Activated CD8-positive, alpha-beta memory T cell treated with anti-CD3 and anti-CD28 coated beads for 4 hours (primary cell): ENCODE results near the gene USP4.
"Not testable (repeated sequence)": the region's sequence is repeated elsewhere in the genome, so short reads cannot be mapped to it uniquely, and the experiment has no call there.

ENCODE experiments used
- DNase-seq, 2 donors: peaks; one replicate each; pipeline ENCODE4 v3.0.0-alpha.2; 2020; ENCODE audit warnings: low read depth in 2 of 2

The USP4 gene

GRCh38 chr3:49255112-49255511 lies 84.7 kb downstream of the USP4 start:
- DNase-seq: no peak

- DNase-seq: no peak
These were observed 86.3 kb downstream of the USP4 start for GRCh38 chr3:49253512-49253911.

- DNase-seq: no peak
These were observed 91.0 kb downstream of the USP4 start for GRCh38 chr3:49248840-49249227.

GRCh38 chr3:49244581-49245205 lies 95.2 kb downstream of the USP4 start:
- DNase-seq: no peak

GRCh38 chr3:49240091-49240490 lies 99.8 kb downstream of the USP4 start:
- not testable (repeated sequence) for DNase-seq

GRCh38 chr3:49238274-49239127 lies 101.4 kb downstream of the USP4 start:
- DNase-seq: no peak

GRCh38 chr3:49237344-49237743 lies 102.5 kb downstream of the USP4 start:
- no peak for DNase-seq

- DNase-seq: no peak
These were observed 103.6 kb downstream of the USP4 start for GRCh38 chr3:49236226-49236625.

GRCh38 chr3:49228817-49229216 lies 111.0 kb downstream of the USP4 start:
- not testable (repeated sequence) for DNase-seq
